ENCODE measurements around the gene BLOC1S4. TPM values are rescaled to one million over a fixed set of nuclear protein-coding genes. Genes with fewer than 3 reads are reported as not detected.

BLOC1S4 gene
- total RNA-seq, 1 experiment from 2014 or later, result 10.7 TPM

GRCh38 chr4:6680372-6681034, 35.5 kb upstream of the BLOC1S4 start:
- DNase-seq (ENCODE audit: low read depth, low spot score), result no peak
- Histone ChIP-seq H3K9me3 (ENCODE audit: control insufficient read depth, insufficient read depth, low read depth, low read length) (no peaks in the 10 kb centered on the region), H3K4me3 (ENCODE audit: low read depth in 2 of 2, low read length in 2 of 2) (no peak overlapping the region), H3K27me3 (ENCODE audit: control insufficient read depth, insufficient read depth, low read length) (no peaks in the 10 kb centered on the region), H3K27ac (ENCODE audit: low read length) (no peak overlapping the region), H3K36me3 (ENCODE audit: control insufficient read depth, insufficient read depth, low read length) (peaks cover 2% of the 10 kb centered on the region; the same call in 1 of the 2 replicates), H3K4me1 (ENCODE audit: control insufficient read depth, insufficient read depth, low read length) (peaks cover 9% of the 10 kb centered on the region)
- intact Hi-C loops (cut with micrococcal nuclease; ENCODE audit: unreplicated experiment), result no loop called here
- CTCF ChIA-PET, result interaction anchor here (0.6 kb wide), 1 partner anchor 56 kb away, joined by 4 read pairs; no protein-coding TSS in a partner anchor
- POLR2A ChIA-PET, result no interaction called here
- in situ Hi-C loops (cut with HindIII; ENCODE audit: low pct_unique_long_range_greater_than_20kb, low sequenced_read_pairs), result no loop called here
- TF ChIP-seq TCF7L2 (IDR thresholded peaks at IDR 0.05; ENCODE audit: low read depth, low read length), result no peak
- TF ChIP-seq POLR2AphosphoS5 (IDR thresholded peaks at IDR 0.05; ENCODE audit: low read depth, low read length), result no peak
- no peak for TF ChIP-seq CTCF (IDR thresholded peaks at IDR 0.05)
- TF ChIP-seq REST (IDR thresholded peaks at IDR 0.05; ENCODE audit: insufficient read depth in 1 of 2, low read depth in 2 of 2, low read length in 1 of 2), result no peak
- no peak for TF ChIP-seq SIN3A (IDR thresholded peaks at IDR 0.05; ENCODE audit: borderline replicate concordance, insufficient read depth, low read depth, low read length)
- peak; percentile 43; the same call in 1 of the 2 replicates for ATAC-seq
- no TSS peak for BruUV-seq (replicated peaks)

GRCh38 chr4:6681191-6681590, 34.8 kb upstream of the BLOC1S4 start:
- Histone ChIP-seq H3K4me1 (ENCODE audit: control insufficient read depth, insufficient read depth, low read length) (peaks cover 2% of the 10 kb centered on the region), H3K9me3 (ENCODE audit: control insufficient read depth, insufficient read depth, low read depth, low read length) (no peaks in the 10 kb centered on the region), H3K4me3 (ENCODE audit: low read depth in 2 of 2, low read length in 2 of 2) (no peak overlapping the region), H3K36me3 (ENCODE audit: control insufficient read depth, insufficient read depth, low read length) (no peaks in the 10 kb centered on the region; the same call in 1 of the 2 replicates), H3K27ac (ENCODE audit: low read length) (no peak overlapping the region), H3K27me3 (ENCODE audit: control insufficient read depth, insufficient read depth, low read length) (no peaks in the 10 kb centered on the region)
- intact Hi-C loops (cut with micrococcal nuclease; ENCODE audit: unreplicated experiment) (no loop called here), in situ Hi-C loops (cut with HindIII; ENCODE audit: low pct_unique_long_range_greater_than_20kb, low sequenced_read_pairs) (no loop called here)
- TF ChIP-seq CTCF (IDR thresholded peaks at IDR 0.05) (peak; percentile 75), SIN3A (IDR thresholded peaks at IDR 0.05; ENCODE audit: borderline replicate concordance, insufficient read depth, low read depth, low read length) (no peak)
- peak; percentile 54; the same call in 1 of the 2 replicates for ATAC-seq
- BruUV-seq (replicated peaks), result no TSS peak
- no peak for DNase-seq (ENCODE audit: low read depth, low spot score)
- ChIA-PET CTCF (interaction anchor here (0.7 kb wide), 1 partner anchor 35 kb away, joined by 3 read pairs; the partner anchor contains the start of gene BLOC1S4), POLR2A (no interaction called here)

Measured in Panc1 (cell line).